K562 (cell line): ENCODE measurements around the gene ARSD. TPM values are rescaled to one million over a fixed set of nuclear protein-coding genes. Genes with fewer than 3 reads are reported as not detected.
A peak's percentile ranks its signal among the peaks of the same experiment; 100 is the strongest.

Experiments used
- ATAC-seq: fragments of 200-7000 bp; cut with Tn5 transposase; 3 replicates; pipeline ENCODE4 v1.9.1; 2020; ENCODE audit warnings: moderate library complexity
- BruUV-seq: library from RNA; stranded (reverse); fragments of 400-500 nt; replicated peaks from 2 replicates; lab custom pipeline; 2021; lab: Mats Ljungman, UMichigan
- CTCF ChIA-PET: fragments of 300-600 bp; formaldehyde crosslinking; extraction: SDS; loops from one replicate; lab custom pipeline; 2021; ENCODE audit warnings: low intra/inter-chr PET ratio; lab: Yijun Ruan, JAX
- POLR2A ChIA-PET: fragments of 300-600, 350-650 bp; sonication (Branson Sonifier 250); formaldehyde crosslinking; extraction: SDS; loops from one replicate; lab custom pipeline; 2021; ENCODE audit warnings: antibody characterized with exemption, inconsistent platforms; lab: Yijun Ruan, JAX
- DNase-seq, 4 experiments: peaks; one replicate each; pipeline versions ENCODE4 v3.0.0 to v3.0.0-alpha.2; 2011 to 2018; ENCODE audit warnings: low spot score in 3 of 4, mixed read lengths in 3 of 4; ENCODE audit errors: extremely low read depth in 1 of 4
- FAIRE-seq: peaks from 2 replicates; lab custom pipeline; 2011; peaks lifted over from hg19 to GRCh38; lab: Jason Lieb, UNC
- H2AFZ ChIP-seq: 2 replicates; pipeline ENCODE4 v1.6.0; 2011; ENCODE audit warnings: low read depth, low read length, control low read depth, inconsistent platforms
- H3K27ac ChIP-seq: fragments of 200-600 bp; 3 replicates; pipeline ENCODE4 v1.8.0; 2011; ENCODE audit warnings: low read depth, mild to moderate bottlenecking, control low read depth, inconsistent platforms, low read length, moderate library complexity, mixed read lengths; ENCODE audit errors: extremely low read depth
- H3K27me3 ChIP-seq, 2 experiments: fragments of 300-600 bp in 1 of 2; 2 replicates in 1 of 2; 3 replicates in 1 of 2; pipeline versions ENCODE4 v1.6.0 to v1.8.0; 2011; ENCODE audit warnings: inconsistent platforms in 2 of 2, low read length in 2 of 2, mild to moderate bottlenecking in 1 of 2, mixed read lengths in 1 of 2, moderate library complexity in 1 of 2; ENCODE audit not compliant: control insufficient read depth in 2 of 2, insufficient read depth in 2 of 2
- H3K36me3 ChIP-seq: fragments of 300-600 bp; 3 replicates; pipeline ENCODE4 v1.8.0; 2011; ENCODE audit warnings: mild to moderate bottlenecking, low read length, inconsistent platforms; ENCODE audit not compliant: control insufficient read depth, insufficient read depth
- H3K4me1 ChIP-seq, 2 experiments: fragments of 200-600 bp in 1 of 2; replicated peaks in 1 of 2; 2 replicates in 1 of 2; 3 replicates in 1 of 2; pipeline versions ENCODE4 v1.5.1 to v1.8.0; 2011; ENCODE audit warnings: inconsistent platforms in 2 of 2, low read length in 2 of 2, mild to moderate bottlenecking in 1 of 2, mixed read lengths in 1 of 2, moderate library complexity in 1 of 2; ENCODE audit not compliant: control insufficient read depth in 2 of 2, insufficient read depth in 2 of 2
- H3K4me2 ChIP-seq: 2 replicates; pipeline ENCODE4 v1.6.1; 2011; ENCODE audit warnings: low read length, control low read depth, inconsistent platforms, mixed read lengths; ENCODE audit not compliant: insufficient read depth
- H3K4me3 ChIP-seq: fragments of 200-600 bp; sonication (generic), shearing (Covaris generic); 2 replicates; pipeline ENCODE4 v1.5.1; 2016; ENCODE audit warnings: control low read depth, inconsistent platforms
- H3K79me2 ChIP-seq: fragments of 200-600 bp; 3 replicates; pipeline ENCODE4 v1.8.0; 2011; ENCODE audit warnings: low read length, inconsistent platforms; ENCODE audit not compliant: control insufficient read depth, insufficient read depth
- H3K9ac ChIP-seq, 2 experiments: 2 replicates each; pipeline versions ENCODE4 v1.6.0 to v1.6.1; 2011; ENCODE audit warnings: low read depth in 2 of 2, low read length in 2 of 2, control low read depth in 1 of 2, inconsistent platforms in 1 of 2, mild to moderate bottlenecking in 1 of 2, mixed read lengths in 1 of 2; ENCODE audit not compliant: insufficient read depth in 1 of 2
- H3K9me1 ChIP-seq: one replicate; pipeline ENCODE4 v1.6.0; 2011; ENCODE audit warnings: inconsistent platforms, mild to moderate bottlenecking, low read length, moderate library complexity; ENCODE audit not compliant: control insufficient read depth, insufficient read depth
- H3K9me3 ChIP-seq: replicated peaks from 2 replicates; pipeline ENCODE4 v1.5.1; 2011; ENCODE audit warnings: low read depth, low read length, inconsistent platforms; ENCODE audit not compliant: control insufficient read depth, insufficient read depth
- H4K20me1 ChIP-seq: replicated peaks from 2 replicates; pipeline ENCODE4 v1.6.1; 2011; ENCODE audit warnings: low read length, inconsistent platforms, mixed read lengths; ENCODE audit not compliant: control insufficient read depth, insufficient read depth
- CXXC5 ChIP-seq: fragments of 250-450 bp; sonication (Bioruptor Pico); IDR thresholded peaks from 2 replicates; pipeline ENCODE4 v1.8.0; 2022; ENCODE audit warnings: inconsistent platforms, mild to moderate bottlenecking, moderate library complexity
- MGA ChIP-seq: fragments of 450-650 bp; IDR thresholded peaks from 2 replicates; pipeline ENCODE4 v1.6.1; 2016; ENCODE audit warnings: mild to moderate bottlenecking, moderate library complexity
- NRF1 ChIP-seq, 2 experiments: fragments of 450-650 bp; IDR thresholded peaks in 1 of 2; conservative IDR thresholded peaks in 1 of 2; 2 replicates each; pipeline ENCODE4 v1.6.1; 2014; ENCODE audit warnings: mild to moderate bottlenecking in 2 of 2
- RAD21 ChIP-seq, 2 experiments: fragments of 250-450 bp in 1 of 2; fragments of 450-650 bp in 1 of 2; sonication (Bioruptor Pico) in 1 of 2; formaldehyde crosslinking in 1 of 2; IDR thresholded peaks in 1 of 2; conservative IDR thresholded peaks in 1 of 2; 2 replicates each; pipeline versions ENCODE4 v1.4.0 to v1.8.0; 2020 to 2022; ENCODE audit warnings: mild to moderate bottlenecking in 2 of 2, moderate library complexity in 1 of 2
- WGBS: fragments of 100-300 bp; shearing (Covaris generic); methylation state at CpG from one replicate; pipeline ENCODE4 v1.1.6; 2016; ENCODE audit warnings: low coverage, mixed read lengths; ENCODE audit not compliant: insufficient coverage; ENCODE audit errors: missing lambda C conversion rate; 5-methylcytosine and 5-hydroxymethylcytosine counted together
- in situ Hi-C: fragments of 300-500 bp; cut with MboI; formaldehyde crosslinking; loops from 4 replicates; pipeline ENCODE4 v1.15.0; 2018; ENCODE audit warnings: inconsistent platforms, mixed read lengths
- intact Hi-C: fragments of 100-400 bp; cut with micrococcal nuclease; formaldehyde crosslinking; loops from 2 replicates; pipeline ENCODE4 v1.14.2; 2022
- polyA plus RNA-seq, 8 experiments: library from polyadenylated mRNA; depleted of rRNA in 4 of 8; stranded (reverse) in 5 of 8; unstranded in 3 of 8; fragments of >200 nt; fragmentation: Nextera tagmentation in 2 of 8; fragmentation: Illumina TruSeq in 1 of 8; extraction: Ambion mirVana in 2 of 8; extraction: Trizol in 1 of 8; gene quantifications; 2 replicates each; pipeline versions ENCODE4 v1.2.1 to v1.2.3, GENCODE V29; 2011 to 2014; ENCODE audit warnings: inconsistent platforms in 1 of 8, missing spikeins in 1 of 8
- total RNA-seq, 7 experiments: library from RNA; depleted of rRNA in 6 of 7; stranded (reverse); fragments of >200 nt in 6 of 7; fragmentation: Illumina TruSeq in 2 of 7; extraction: Trizol in 2 of 7; gene quantifications; 2 replicates each; pipeline versions ENCODE4 v1.2.1 to v1.2.3, GENCODE V29; 2011 to 2021; ENCODE audit warnings: low replicate concordance in 1 of 7

ARSD gene
- total and polyA plus RNA-seq, 9 of the 15 experiments (the other 6 are each of a cell fraction or from before 2014, with no cell fraction given): 0.05 to 0.23 (median 0.09) TPM; not detected in 1

- FAIRE-seq (no peak), ATAC-seq (peak; percentile 87), DNase-seq (peak in 1 of 4 experiments; percentile 33)
- Histone ChIP-seq H3K27ac (no peak overlapping the region), H3K9me1 (no peaks in the 10 kb centered on the region), H2AFZ (peak overlapping the region; percentile 72), H3K4me1 (no peaks in the 10 kb centered on the region; a peak in 1 of 5 replicates), H3K9ac (no peak overlapping the region; a peak in 1 of 4 replicates), H3K36me3 (no peaks in the 10 kb centered on the region), H3K4me2 (peak overlapping the region; percentile 64), H3K79me2 (no peaks in the 10 kb centered on the region), H3K4me3 (no peak overlapping the region), H3K27me3 (peaks cover 6 to 23% of the 10 kb centered on the region in 2 experiments; a peak in 3 of 5 replicates), H3K9me3 (no peaks in the 10 kb centered on the region), H4K20me1 (no peaks in the 10 kb centered on the region)
- in situ Hi-C loops: no loop called here
- BruUV-seq: no TSS peak
- intact Hi-C loops: loop anchor here (5.0 kb wide), 1 partner anchor 96 kb away; no protein-coding TSS in a partner anchor
- POLR2A ChIA-PET: no interaction called here
- CTCF ChIA-PET: no interaction called here
- 12% methylated on average over 26 of the region's 27 CpGs for WGBS
- 0 out of 2 replicates have a peak, but pooled peaks have one; percentile 34 for TF ChIP-seq MGA
- peak; percentile 23 to 56; a peak in 2 of 4 replicates for TF ChIP-seq RAD21 (CRISPR knock-in tag; conservative IDR thresholded peaks at IDR 0.05 in 1 of 2, IDR thresholded peaks at IDR 0.05 in 1 of 2)
- TF ChIP-seq NRF1 (conservative IDR thresholded peaks at IDR 0.05 in 1 of 2, IDR thresholded peaks at IDR 0.05 in 1 of 2): peak; percentile 79 to 85
- peak; percentile 25; the same call in 1 of the 2 replicates for TF ChIP-seq CXXC5 (CRISPR knock-in tag)
These were observed 39.1 kb upstream of the ARSD start for GRCh38 chrX:2967998-2968909.
